Right cardiac atrium (tissue), 5 donors: ENCODE measurements around the gene COMMD2. TPM values are rescaled to one million over a fixed set of nuclear protein-coding genes. Genes with fewer than 3 reads are reported as not detected.

Source experiments
- ATAC-seq, 2 donors: fragments of 200-7000 bp; cut with Tn5 transposase; one replicate each; pipeline versions ENCODE4 v1.8.0 to v1.9.1; 2020; ENCODE audit warnings: moderate library complexity in 2 of 2, mild to moderate bottlenecking in 1 of 2
- DNase-seq, 3 donors: peaks; one replicate each; pipeline ENCODE4 v3.0.0-alpha.2; 2020
- H3K27ac ChIP-seq: one replicate; pipeline ENCODE4 v1.5.1; 2013; ENCODE audit warnings: mild to moderate bottlenecking, low read length, control low read depth, moderate library complexity
- H3K27me3 ChIP-seq: one replicate; pipeline ENCODE4 v1.6.1; 2013; ENCODE audit not compliant: control insufficient read depth, insufficient read depth
- H3K4me1 ChIP-seq: one replicate; pipeline ENCODE4 v1.6.1; 2013; ENCODE audit warnings: low read length; ENCODE audit not compliant: control insufficient read depth, insufficient read depth
- H3K4me3 ChIP-seq: one replicate; pipeline ENCODE4 v1.5.1; 2013; ENCODE audit warnings: low read length, control low read depth
- H3K9me3 ChIP-seq: one replicate; pipeline ENCODE4 v1.6.1; 2013; ENCODE audit warnings: low read length; ENCODE audit not compliant: control insufficient read depth
- WGBS: extraction: QIAGEN DNeasy Blood & Tissue Kit; methylation state at CpG from one replicate; pipeline ENCODE4 v1.1.7; 2013; 5-methylcytosine and 5-hydroxymethylcytosine counted together
- intact Hi-C, 4 donors: fragments of 100-400 bp; cut with DNase I; formaldehyde crosslinking; loops; one replicate each; pipeline versions ENCODE4 v1.11.0 to v1.14.0; 2022 to 2023
- polyA plus RNA-seq: library from polyadenylated mRNA; stranded (reverse); fragments of 200-250 nt; gene quantifications from one replicate; pipeline ENCODE4 v1.2.3, GENCODE V29; 2013
- total RNA-seq, 4 donors: library from RNA; stranded (reverse); fragmentation: NEBNext Ultra II Directional; extraction: Animal tissue kit (Norgen Biotek cat#: 25700); gene quantifications; one replicate each; pipeline ENCODE4 v1.2.1, GENCODE V29; 2021
- donor health status: healthy with polysubstance abuse.
- donor health status: DM: no; HTN: yes; CAD: no.
- donor health status: DM: no; HTN: no; CAD: no.
- donor health status: DM: no; HTN: yes; CAD: no; lungs with severe emphysema.
- donor health status: DM: yes; HTN: yes; CAD: no.

The COMMD2 gene
- total and polyA plus RNA-seq, 5 donors = 7.4 to 22.2 (median 18.9) TPM

- intact Hi-C loops = no loop called here
- 90% methylated on average over 2 of the region's 2 CpGs for WGBS
- Histone ChIP-seq H3K4me1 (no peaks in the 10 kb centered on the region), H3K9me3 (no peaks in the 10 kb centered on the region), H3K27ac (no peak overlapping the region), H3K4me3 (no peak overlapping the region), H3K27me3 (no peaks in the 10 kb centered on the region)
- ATAC-seq = no peak
- no peak for DNase-seq
These were observed 25.4 kb downstream of the COMMD2 start for GRCh38 chr3:149726716-149727407.

- no peaks in the 10 kb centered on the region for H3K4me1 ChIP-seq
- intact Hi-C loops = no loop called here
These were observed 28.5 kb downstream of the COMMD2 start for GRCh38 chr3:149723781-149724180.

GRCh38 chr3:149720918-149721317, 31.4 kb downstream of the COMMD2 start:
- H3K9me3 ChIP-seq = no peaks in the 10 kb centered on the region
- H3K27ac ChIP-seq = no peak overlapping the region
- H3K27me3 ChIP-seq = no peaks in the 10 kb centered on the region
- 93% methylated on average over 2 of the region's 2 CpGs for WGBS
- H3K4me3 ChIP-seq = no peak overlapping the region
- H3K4me1 ChIP-seq = no peaks in the 10 kb centered on the region
- intact Hi-C loops = no loop called here
- no peak for ATAC-seq
- DNase-seq = no peak

More at GRCh38 chr3:149723781-149724180, 28.5 kb downstream of the COMMD2 start:
- no peak overlapping the region for H3K27ac ChIP-seq
- no peak overlapping the region for H3K4me3 ChIP-seq
- DNase-seq (no peak), ATAC-seq (no peak)
- no peaks in the 10 kb centered on the region for H3K27me3 ChIP-seq
- H3K9me3 ChIP-seq = no peaks in the 10 kb centered on the region

- H3K4me3 ChIP-seq = no peak overlapping the region
These were observed 34.8 kb downstream of the COMMD2 start for GRCh38 chr3:149717391-149718056.

GRCh38 chr3:149716984-149717383, 35.3 kb downstream of the COMMD2 start:
- intact Hi-C loops = loop anchor here (5.0 to 10.0 kb wide), 4 partner anchors 52 to 205 kb away; no protein-coding TSS in a partner anchor
- DNase-seq = no peak
- 65% methylated on average over 6 of the region's 6 CpGs for WGBS

More at GRCh38 chr3:149717391-149718056, 34.8 kb downstream of the COMMD2 start:
- 10% methylated on average over 2 of the region's 2 CpGs for WGBS
- no peaks in the 10 kb centered on the region for H3K4me1 ChIP-seq
- no peak overlapping the region for H3K27ac ChIP-seq
- H3K27me3 ChIP-seq = no peaks in the 10 kb centered on the region
- ATAC-seq (peak; percentile 48 to 81), DNase-seq (no peak)
- intact Hi-C loops = loop anchor here (5.0 to 10.0 kb wide), 4 partner anchors 53 to 205 kb away; no protein-coding TSS in a partner anchor
- H3K9me3 ChIP-seq = no peaks in the 10 kb centered on the region

GRCh38 chr3:149715247-149715646, 37.0 kb downstream of the COMMD2 start:
- peak in 1 of 2 donors; percentile 22 for ATAC-seq
- H3K27me3 ChIP-seq = no peaks in the 10 kb centered on the region
- H3K9me3 ChIP-seq = no peaks in the 10 kb centered on the region
- intact Hi-C loops = loop anchor here (5.0 to 10.0 kb wide), 4 partner anchors 50 to 203 kb away; no protein-coding TSS in a partner anchor
- no peaks in the 10 kb centered on the region for H3K4me1 ChIP-seq
- no peak overlapping the region for H3K27ac ChIP-seq
- no peak overlapping the region for H3K4me3 ChIP-seq
- no peak for DNase-seq
- 95% methylated on average over 13 of the region's 13 CpGs for WGBS

More at GRCh38 chr3:149716984-149717383, 35.3 kb downstream of the COMMD2 start:
- H3K4me1 ChIP-seq = no peaks in the 10 kb centered on the region
- H3K27me3 ChIP-seq = no peaks in the 10 kb centered on the region
- H3K27ac ChIP-seq = no peak overlapping the region
- no peak for ATAC-seq
- H3K9me3 ChIP-seq = no peaks in the 10 kb centered on the region
- H3K4me3 ChIP-seq = no peak overlapping the region

- DNase-seq (peak in 1 of 3 donors; percentile 49), ATAC-seq (peak; percentile 38 to 42)
- Histone ChIP-seq H3K4me1 (no peaks in the 10 kb centered on the region), H3K9me3 (no peaks in the 10 kb centered on the region), H3K27me3 (no peaks in the 10 kb centered on the region), H3K27ac (no peak overlapping the region), H3K4me3 (no peak overlapping the region)
- intact Hi-C loops = loop anchor here in 1 of 4 donors (10.0 kb wide), 1 partner anchor 49 kb away; no protein-coding TSS in a partner anchor
- WGBS = 95% methylated on average over 38 of the region's 38 CpGs
These were observed 38.3 kb downstream of the COMMD2 start for GRCh38 chr3:149713730-149714654.

GRCh38 chr3:149706905-149707304, 45.4 kb downstream of the COMMD2 start:
- intact Hi-C loops = no loop called here
- WGBS = 59% methylated on average over 3 of the region's 3 CpGs
- H3K4me1 ChIP-seq = no peaks in the 10 kb centered on the region
- no peak overlapping the region for H3K27ac ChIP-seq
- no peaks in the 10 kb centered on the region for H3K9me3 ChIP-seq
- DNase-seq (no peak), ATAC-seq (no peak)
- H3K4me3 ChIP-seq = no peak overlapping the region
- no peaks in the 10 kb centered on the region for H3K27me3 ChIP-seq

- ATAC-seq (no peak), DNase-seq (no peak)
- no peak overlapping the region for H3K4me3 ChIP-seq
- intact Hi-C loops = no loop called here
- no peaks in the 10 kb centered on the region for H3K27me3 ChIP-seq
- no peaks in the 10 kb centered on the region for H3K9me3 ChIP-seq
- H3K27ac ChIP-seq = no peak overlapping the region
- no peaks in the 10 kb centered on the region for H3K4me1 ChIP-seq
These were observed 46.9 kb downstream of the COMMD2 start for GRCh38 chr3:149705416-149705815.

GRCh38 chr3:149703466-149703865, 48.8 kb downstream of the COMMD2 start:
- Histone ChIP-seq H3K27ac (no peak overlapping the region), H3K4me3 (no peak overlapping the region), H3K27me3 (no peaks in the 10 kb centered on the region), H3K9me3 (no peaks in the 10 kb centered on the region), H3K4me1 (no peaks in the 10 kb centered on the region)
- DNase-seq = no peak
- intact Hi-C loops = no loop called here
- WGBS = 77% methylated on average over 2 of the region's 2 CpGs
- ATAC-seq = no peak
